HG02852 (cell line): ENCODE results near the gene SEMA5A.

ENCODE experiments used
- ATAC-seq: cut with Tn5 transposase; IDR thresholded peaks from one replicate; pipeline ENCODE4 v1.9.1; 2021; ENCODE audit warnings: mild to moderate bottlenecking, moderate library complexity; ENCODE audit not compliant: unreplicated experiment

SEMA5A gene

DNA sequence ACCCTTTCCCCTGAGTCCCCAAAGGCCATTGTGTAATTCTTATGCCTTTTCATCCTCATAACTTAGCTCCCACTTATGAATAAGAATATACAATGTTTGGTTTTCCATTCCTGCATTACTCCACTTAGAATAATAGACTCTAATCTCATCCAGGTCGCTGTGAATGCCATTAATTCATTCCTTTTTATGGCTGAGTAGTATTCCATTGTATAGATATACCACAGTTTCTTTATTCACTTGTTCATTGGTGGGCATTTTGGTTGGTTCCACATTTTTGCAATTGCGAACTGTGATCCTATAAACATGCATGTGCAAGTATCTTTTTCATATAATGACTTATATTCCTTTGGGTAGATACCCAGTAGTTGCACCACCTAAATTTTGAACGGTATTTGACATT lies 101.5 kb downstream of the SEMA5A start:
- ATAC-seq: no peak

DNA sequence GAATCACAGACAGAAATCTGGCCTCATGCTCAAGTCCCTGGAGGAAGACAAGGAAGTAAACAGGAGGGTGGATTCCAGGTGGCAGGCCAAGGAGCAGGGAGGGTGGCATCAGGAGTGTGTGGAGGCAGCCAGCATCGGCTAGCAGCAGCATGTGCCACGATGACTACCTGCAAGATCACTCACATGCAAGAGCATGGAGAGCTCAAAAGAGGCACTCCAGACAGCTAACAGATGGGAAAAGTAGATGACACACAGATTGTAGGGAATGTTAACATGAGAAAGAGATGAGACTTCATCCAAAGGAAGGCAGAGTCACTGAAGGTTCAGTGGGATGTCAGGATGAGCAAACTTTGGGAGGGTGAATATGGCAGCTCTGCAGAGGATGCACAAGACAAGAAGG lies 104.3 kb downstream of the SEMA5A start:
- ATAC-seq: no peak

- ATAC-seq: no peak
Observed at GRCh38 chr5:9440517-9440916, 105.4 kb downstream of the SEMA5A start.

- no peak for ATAC-seq
Observed at GRCh38 chr5:9439531-9440292, 106.2 kb downstream of the SEMA5A start.

- ATAC-seq: no peak
Observed at GRCh38 chr5:9438596-9439354, 107.1 kb downstream of the SEMA5A start.

DNA sequence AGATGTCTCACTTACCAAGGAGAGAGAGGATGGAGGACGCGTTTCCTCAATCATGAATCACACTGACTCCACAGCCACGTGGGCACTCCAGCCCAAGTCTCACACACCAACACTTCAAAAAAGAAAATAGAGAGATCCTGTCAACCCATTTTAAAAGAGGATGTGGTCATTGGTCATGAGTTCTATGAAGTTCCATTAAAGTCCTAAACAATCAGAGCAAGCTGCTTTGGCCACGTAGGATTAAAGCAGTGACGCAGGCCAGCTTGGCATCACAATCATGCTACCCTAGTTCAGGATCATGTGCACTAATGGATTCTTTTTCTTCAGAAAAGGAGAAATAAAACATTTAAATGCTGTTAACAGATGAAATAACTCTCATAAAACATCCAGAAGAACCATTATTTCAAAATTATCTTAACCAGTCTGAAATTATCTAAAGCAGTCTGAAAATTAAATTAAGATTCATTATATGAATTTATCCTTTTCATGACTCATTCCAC lies 108.1 kb downstream of the SEMA5A start:
- ATAC-seq: no peak

DNA sequence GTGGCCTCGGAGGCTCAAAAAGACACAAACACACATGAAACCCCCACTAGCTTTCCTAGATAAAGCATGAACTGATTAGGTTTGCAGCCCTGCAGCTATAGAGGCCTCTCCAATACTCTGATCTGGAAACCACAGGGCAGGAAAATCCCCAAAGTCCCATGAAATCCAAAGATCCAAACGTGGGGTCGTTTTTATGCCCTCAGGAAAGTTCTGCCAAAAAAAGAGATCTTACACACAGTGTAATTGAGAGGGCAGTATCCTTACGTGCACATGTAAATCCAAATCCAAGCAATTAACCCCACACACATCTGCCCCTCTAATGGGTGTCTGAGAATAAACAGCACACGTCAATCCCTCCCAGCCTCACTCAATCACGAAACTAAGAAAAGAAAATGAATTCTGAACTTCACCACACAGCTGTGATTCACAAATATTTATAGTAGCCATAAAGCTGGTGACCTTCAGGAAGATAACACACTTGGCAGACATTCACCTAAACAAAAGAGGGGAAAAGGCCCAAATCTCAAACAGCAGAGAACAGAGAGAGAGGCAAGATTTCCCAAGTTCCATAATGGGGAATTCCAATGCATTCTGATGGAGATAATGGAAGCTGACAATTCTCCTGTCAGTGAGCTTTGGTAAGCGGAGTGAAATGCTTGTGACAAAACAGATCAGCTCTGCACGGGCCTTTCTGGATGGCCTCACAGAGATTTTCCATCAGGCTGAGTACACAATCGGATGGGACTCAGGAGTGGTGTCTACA lies 114.2 kb downstream of the SEMA5A start:
- no peak for ATAC-seq

GRCh38 chr5:9431151-9431495 lies 114.8 kb downstream of the SEMA5A start:
- ATAC-seq: no peak

DNA sequence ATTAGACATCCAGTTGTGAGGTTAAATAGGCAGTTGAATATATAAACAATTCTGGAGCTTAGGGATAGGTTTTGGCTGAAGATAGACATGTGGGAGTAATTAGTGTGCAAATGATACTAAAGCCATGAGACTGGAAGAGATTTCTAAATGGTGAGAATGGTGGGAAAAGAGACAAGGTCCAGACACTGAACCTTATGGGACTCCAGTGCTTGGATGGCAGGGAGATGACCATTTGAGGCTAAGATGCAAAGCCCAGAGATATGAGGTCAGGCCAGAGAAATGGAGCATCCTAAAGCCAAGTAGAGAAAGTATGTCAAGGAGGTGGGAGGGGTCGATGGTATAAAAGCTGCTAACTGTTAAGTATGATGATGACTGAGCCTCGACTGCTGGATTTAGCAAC lies 115.6 kb downstream of the SEMA5A start:
- no peak for ATAC-seq

DNA sequence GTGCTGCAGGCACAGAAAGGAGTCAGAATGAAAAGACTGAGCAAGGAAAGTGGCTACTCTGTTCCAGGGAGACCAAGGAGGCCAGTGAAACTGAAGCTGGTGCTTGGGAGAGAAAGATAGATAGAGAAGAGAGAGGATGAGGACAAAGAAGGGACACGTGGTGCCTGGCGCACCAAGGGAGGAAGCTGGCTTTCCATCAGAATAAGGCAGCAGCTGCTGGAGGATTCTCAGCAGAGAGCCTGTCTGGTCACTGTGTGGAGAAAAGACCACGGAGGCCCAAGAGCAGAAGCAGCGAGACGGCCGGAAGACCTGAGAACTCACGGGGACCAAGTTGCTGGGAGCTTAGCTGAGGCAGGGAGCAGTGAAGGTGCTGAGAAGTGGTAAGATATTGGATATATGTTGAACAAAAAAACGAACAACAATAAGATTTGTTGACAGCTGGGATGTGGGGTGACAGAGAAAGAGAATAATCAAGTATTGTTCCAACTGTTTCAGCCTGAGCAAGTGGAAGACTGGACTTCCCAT lies 116.1 kb downstream of the SEMA5A start:
- ATAC-seq: no peak

GRCh38 chr5:9428272-9428671 lies 117.6 kb downstream of the SEMA5A start:
- no peak for ATAC-seq

DNA sequence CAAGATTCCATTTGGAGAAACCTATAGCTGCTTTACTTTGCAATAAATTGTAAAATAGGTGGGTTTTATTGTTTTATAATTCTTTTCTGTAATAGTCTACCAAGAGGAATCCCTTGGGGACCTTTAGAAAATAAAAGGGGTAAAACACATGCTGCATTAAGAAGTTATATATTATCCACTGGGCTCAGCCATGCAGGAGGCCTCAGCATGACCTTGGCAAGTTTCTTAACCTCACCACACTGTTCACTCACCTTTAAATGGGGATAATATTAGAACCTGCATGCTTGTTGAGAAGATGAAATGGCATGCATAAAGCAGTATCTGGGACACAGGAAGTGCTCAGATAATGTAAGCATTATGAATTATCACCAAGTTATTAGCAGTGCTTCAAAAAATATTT lies 120.2 kb downstream of the SEMA5A start:
- ATAC-seq: no peak

DNA sequence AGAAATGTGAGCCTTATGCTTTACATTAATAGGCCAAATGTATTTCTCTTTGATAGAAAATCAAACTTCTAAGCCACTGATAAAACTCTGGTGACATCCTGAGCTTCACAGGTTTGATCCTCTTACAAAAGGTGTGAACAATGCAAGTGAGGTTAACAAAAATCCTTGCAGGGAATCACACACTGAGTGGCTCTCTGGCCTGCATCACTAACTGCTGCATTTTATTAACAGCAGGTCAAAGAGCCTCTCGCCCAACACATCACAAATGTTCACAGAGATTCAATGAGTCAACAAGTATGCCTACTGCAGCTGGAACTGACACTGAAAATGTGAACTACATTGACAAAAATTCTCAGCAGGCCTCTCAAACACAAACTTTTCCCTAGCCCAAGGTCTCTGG lies 122.3 kb downstream of the SEMA5A start:
- no peak for ATAC-seq

- ATAC-seq: no peak
Observed at GRCh38 chr5:9421884-9422283, 124.0 kb downstream of the SEMA5A start.

DNA sequence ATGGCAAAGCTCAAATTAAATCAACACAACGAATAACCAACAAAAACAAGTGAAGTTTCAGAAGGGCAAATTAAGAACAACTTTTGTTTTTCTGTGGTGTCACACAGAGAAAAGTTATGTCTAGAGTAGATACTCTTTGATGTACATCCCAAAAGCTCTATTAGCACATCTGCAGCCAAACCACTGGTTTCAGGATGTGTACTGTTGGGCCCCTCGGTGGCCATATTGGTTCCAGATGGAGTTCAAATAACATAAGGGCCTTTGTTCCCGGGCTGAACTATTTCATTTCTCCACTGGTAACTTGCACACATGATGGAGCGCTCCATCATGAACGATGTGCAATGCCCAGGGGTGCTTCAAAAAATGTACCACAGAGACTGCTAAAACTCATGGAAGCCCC lies 126.1 kb downstream of the SEMA5A start:
- no peak for ATAC-seq

- ATAC-seq: no peak
Observed at GRCh38 chr5:9415566-9415965, 130.3 kb downstream of the SEMA5A start.

- no peak for ATAC-seq
Observed at GRCh38 chr5:9415091-9415490, 130.8 kb downstream of the SEMA5A start.

- ATAC-seq: no peak
Observed at GRCh38 chr5:9411142-9411541, 134.7 kb downstream of the SEMA5A start.

- no peak for ATAC-seq
Observed at GRCh38 chr5:9409413-9409960, 136.4 kb downstream of the SEMA5A start.

DNA sequence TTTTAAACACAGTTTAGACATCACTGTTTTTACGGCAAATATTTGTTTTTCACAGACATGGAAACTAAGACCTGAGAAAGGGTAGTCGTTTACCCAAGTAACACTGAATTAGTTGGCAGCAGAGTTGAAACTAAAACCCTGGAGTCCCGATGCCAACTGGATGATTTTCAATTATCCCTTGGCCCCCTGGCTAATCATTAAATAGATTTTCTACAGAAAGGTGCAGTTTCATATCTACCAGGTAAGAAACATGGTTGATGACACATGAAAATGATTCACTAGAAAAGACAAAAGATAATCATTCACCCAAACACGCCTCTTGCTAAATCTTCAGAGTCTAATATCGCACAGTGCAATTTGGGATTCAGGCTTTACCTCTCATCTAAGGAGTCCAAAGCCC lies 136.9 kb downstream of the SEMA5A start:
- ATAC-seq: no peak

GRCh38 chr5:9405196-9405754 lies 140.6 kb downstream of the SEMA5A start:
- peak; percentile 74 for ATAC-seq
